HepG2 (cell line): ENCODE data around the gene RNF4. TPM values are rescaled to one million over a fixed set of nuclear protein-coding genes. Genes with fewer than 3 reads are reported as not detected.
A peak's percentile ranks its signal among the peaks of the same experiment; 100 is the strongest.

Experiments used
- ARNT2 ChIP-seq: sonication (generic); formaldehyde crosslinking; IDR thresholded peaks from 2 replicates; pipeline ENCODE4 v1.8.0; 2022; ENCODE audit warnings: mild to moderate bottlenecking, low read depth, missing genetic modification reagents, moderate library complexity
- E2F1 ChIP-seq: sonication (generic); formaldehyde crosslinking; IDR thresholded peaks from 2 replicates; pipeline ENCODE4 v1.5.0; 2020; ENCODE audit warnings: missing genetic modification reagents
- HES4 ChIP-seq: sonication (generic); formaldehyde crosslinking; IDR thresholded peaks from 2 replicates; pipeline ENCODE4 v1.9.0; 2021; ENCODE audit warnings: mild to moderate bottlenecking, missing genetic modification reagents, borderline replicate concordance
- MYPOP ChIP-seq: sonication (generic); formaldehyde crosslinking; IDR thresholded peaks from 2 replicates; pipeline ENCODE4 v1.8.1; 2023; ENCODE audit warnings: mild to moderate bottlenecking, moderate library complexity, missing genetic modification reagents
- NR2C2 ChIP-seq: sonication (generic); formaldehyde crosslinking; IDR thresholded peaks from 2 replicates; pipeline ENCODE4 v1.4.0; 2020; ENCODE audit warnings: missing genetic modification reagents, mild to moderate bottlenecking, moderate library complexity, borderline replicate concordance
- PHF8 ChIP-seq: sonication (generic); formaldehyde crosslinking; IDR thresholded peaks from 2 replicates; pipeline ENCODE4 v1.5.0; 2020; ENCODE audit warnings: missing genetic modification reagents
- RAD21 ChIP-seq: fragments of 450-650 bp; formaldehyde crosslinking; IDR thresholded peaks from 2 replicates; pipeline ENCODE4 v1.5.0; 2020; ENCODE audit warnings: mild to moderate bottlenecking
- RNF2 ChIP-seq: fragments of 450-650 bp; conservative IDR thresholded peaks from 2 replicates; pipeline ENCODE4 v1.6.1; 2016; ENCODE audit warnings: low read depth
- ZKSCAN1 ChIP-seq: fragments of 150-350 bp; IDR thresholded peaks from 2 replicates; pipeline ENCODE4 v1.6.1; 2014; ENCODE audit warnings: low read length
- ZNF282 ChIP-seq: fragments of 450-650 bp; IDR thresholded peaks from 2 replicates; pipeline ENCODE4 v1.6.1; 2018; ENCODE audit not compliant: partially characterized antibody
- ZNF552 ChIP-seq: sonication (generic); formaldehyde crosslinking; IDR thresholded peaks from 2 replicates; pipeline ENCODE4 v1.9.0; 2022; ENCODE audit warnings: missing genetic modification reagents, mild to moderate bottlenecking, borderline replicate concordance
- polyA plus RNA-seq, 8 experiments: library from polyadenylated mRNA; depleted of rRNA in 3 of 8; stranded (reverse) in 7 of 8; unstranded in 1 of 8; fragments of >200 nt; fragmentation: Illumina TruSeq in 4 of 8; extraction: Trizol in 4 of 8; gene quantifications; 2 replicates each; pipeline versions ENCODE4 v1.2.1 to v1.2.3, GENCODE V29; 2011 to 2016; ENCODE audit warnings: low read depth in 4 of 8, missing spikeins in 1 of 8, mixed read lengths in 1 of 8; ENCODE audit not compliant: insufficient read depth in 1 of 8
- total RNA-seq, 5 experiments: library from RNA; depleted of rRNA; stranded (reverse); fragments of >200 nt; fragmentation: Illumina TruSeq; extraction: Trizol; gene quantifications; 2 replicates each; pipeline ENCODE4 v1.2.3, GENCODE V29; 2016; ENCODE audit warnings: low read depth in 1 of 5
- TF ChIP-seq, protein P1 (sequence below): sonication (generic); formaldehyde crosslinking; IDR thresholded peaks from 2 replicates; pipeline ENCODE4 v1.4.0; 2020; ENCODE audit warnings: missing genetic modification reagents
- TF ChIP-seq, protein P2 (sequence below): sonication (generic); formaldehyde crosslinking; IDR thresholded peaks from 2 replicates; pipeline ENCODE4 v1.4.0; 2020; ENCODE audit warnings: missing genetic modification reagents
- TF ChIP-seq, protein P3 (sequence below): sonication (generic); formaldehyde crosslinking; IDR thresholded peaks from 2 replicates; pipeline ENCODE4 v1.9.0; 2021; ENCODE audit warnings: missing genetic modification reagents, borderline replicate concordance
- TF ChIP-seq, protein P4 (sequence below): sonication (generic); formaldehyde crosslinking; IDR thresholded peaks from 2 replicates; pipeline ENCODE4 v1.5.0; 2020; ENCODE audit warnings: mild to moderate bottlenecking, missing genetic modification reagents

The RNF4 gene
- total and polyA plus RNA-seq, 2 of the 13 experiments (the other 11 are each of a cell fraction or from before 2014, with no cell fraction given) = 38.1 to 45.1 TPM

- peak; percentile 51; the same call in 1 of the 2 replicates for TF ChIP-seq PHF8 (CRISPR knock-in tag)
- TF ChIP-seq MYPOP (CRISPR knock-in tag) = peak; percentile 78
- TF ChIP-seq, protein P1, sequence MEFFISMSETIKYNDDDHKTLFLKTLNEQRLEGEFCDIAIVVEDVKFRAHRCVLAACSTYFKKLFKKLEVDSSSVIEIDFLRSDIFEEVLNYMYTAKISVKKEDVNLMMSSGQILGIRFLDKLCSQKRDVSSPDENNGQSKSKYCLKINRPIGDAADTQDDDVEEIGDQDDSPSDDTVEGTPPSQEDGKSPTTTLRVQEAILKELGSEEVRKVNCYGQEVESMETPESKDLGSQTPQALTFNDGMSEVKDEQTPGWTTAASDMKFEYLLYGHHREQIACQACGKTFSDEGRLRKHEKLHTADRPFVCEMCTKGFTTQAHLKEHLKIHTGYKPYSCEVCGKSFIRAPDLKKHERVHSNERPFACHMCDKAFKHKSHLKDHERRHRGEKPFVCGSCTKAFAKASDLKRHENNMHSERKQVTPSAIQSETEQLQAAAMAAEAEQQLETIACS (CRISPR knock-in tag) = peak; percentile 77
- peak; percentile 79 for TF ChIP-seq RAD21 (CRISPR knock-in tag)
- peak; percentile 93 for TF ChIP-seq RNF2
- TF ChIP-seq, protein P2, sequence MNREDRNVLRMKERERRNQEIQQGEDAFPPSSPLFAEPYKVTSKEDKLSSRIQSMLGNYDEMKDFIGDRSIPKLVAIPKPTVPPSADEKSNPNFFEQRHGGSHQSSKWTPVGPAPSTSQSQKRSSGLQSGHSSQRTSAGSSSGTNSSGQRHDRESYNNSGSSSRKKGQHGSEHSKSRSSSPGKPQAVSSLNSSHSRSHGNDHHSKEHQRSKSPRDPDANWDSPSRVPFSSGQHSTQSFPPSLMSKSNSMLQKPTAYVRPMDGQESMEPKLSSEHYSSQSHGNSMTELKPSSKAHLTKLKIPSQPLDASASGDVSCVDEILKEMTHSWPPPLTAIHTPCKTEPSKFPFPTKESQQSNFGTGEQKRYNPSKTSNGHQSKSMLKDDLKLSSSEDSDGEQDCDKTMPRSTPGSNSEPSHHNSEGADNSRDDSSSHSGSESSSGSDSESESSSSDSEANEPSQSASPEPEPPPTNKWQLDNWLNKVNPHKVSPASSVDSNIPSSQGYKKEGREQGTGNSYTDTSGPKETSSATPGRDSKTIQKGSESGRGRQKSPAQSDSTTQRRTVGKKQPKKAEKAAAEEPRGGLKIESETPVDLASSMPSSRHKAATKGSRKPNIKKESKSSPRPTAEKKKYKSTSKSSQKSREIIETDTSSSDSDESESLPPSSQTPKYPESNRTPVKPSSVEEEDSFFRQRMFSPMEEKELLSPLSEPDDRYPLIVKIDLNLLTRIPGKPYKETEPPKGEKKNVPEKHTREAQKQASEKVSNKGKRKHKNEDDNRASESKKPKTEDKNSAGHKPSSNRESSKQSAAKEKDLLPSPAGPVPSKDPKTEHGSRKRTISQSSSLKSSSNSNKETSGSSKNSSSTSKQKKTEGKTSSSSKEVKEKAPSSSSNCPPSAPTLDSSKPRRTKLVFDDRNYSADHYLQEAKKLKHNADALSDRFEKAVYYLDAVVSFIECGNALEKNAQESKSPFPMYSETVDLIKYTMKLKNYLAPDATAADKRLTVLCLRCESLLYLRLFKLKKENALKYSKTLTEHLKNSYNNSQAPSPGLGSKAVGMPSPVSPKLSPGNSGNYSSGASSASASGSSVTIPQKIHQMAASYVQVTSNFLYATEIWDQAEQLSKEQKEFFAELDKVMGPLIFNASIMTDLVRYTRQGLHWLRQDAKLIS (CRISPR knock-in tag) = no peak
- peak; percentile 39; the same call in 1 of the 2 replicates for TF ChIP-seq E2F1 (CRISPR knock-in tag)
- TF ChIP-seq NR2C2 (CRISPR knock-in tag) = 0 out of 2 replicates have a peak, but pooled peaks have one; percentile 39
- TF ChIP-seq, protein P3, sequence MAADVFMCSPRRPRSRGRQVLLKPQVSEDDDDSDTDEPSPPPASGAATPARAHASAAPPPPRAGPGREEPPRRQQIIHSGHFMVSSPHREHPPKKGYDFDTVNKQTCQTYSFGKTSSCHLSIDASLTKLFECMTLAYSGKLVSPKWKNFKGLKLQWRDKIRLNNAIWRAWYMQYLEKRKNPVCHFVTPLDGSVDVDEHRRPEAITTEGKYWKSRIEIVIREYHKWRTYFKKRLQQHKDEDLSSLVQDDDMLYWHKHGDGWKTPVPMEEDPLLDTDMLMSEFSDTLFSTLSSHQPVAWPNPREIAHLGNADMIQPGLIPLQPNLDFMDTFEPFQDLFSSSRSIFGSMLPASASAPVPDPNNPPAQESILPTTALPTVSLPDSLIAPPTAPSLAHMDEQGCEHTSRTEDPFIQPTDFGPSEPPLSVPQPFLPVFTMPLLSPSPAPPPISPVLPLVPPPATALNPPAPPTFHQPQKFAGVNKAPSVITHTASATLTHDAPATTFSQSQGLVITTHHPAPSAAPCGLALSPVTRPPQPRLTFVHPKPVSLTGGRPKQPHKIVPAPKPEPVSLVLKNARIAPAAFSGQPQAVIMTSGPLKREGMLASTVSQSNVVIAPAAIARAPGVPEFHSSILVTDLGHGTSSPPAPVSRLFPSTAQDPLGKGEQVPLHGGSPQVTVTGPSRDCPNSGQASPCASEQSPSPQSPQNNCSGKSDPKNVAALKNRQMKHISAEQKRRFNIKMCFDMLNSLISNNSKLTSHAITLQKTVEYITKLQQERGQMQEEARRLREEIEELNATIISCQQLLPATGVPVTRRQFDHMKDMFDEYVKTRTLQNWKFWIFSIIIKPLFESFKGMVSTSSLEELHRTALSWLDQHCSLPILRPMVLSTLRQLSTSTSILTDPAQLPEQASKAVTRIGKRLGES (CRISPR knock-in tag) = peak; percentile 82; the same call in 1 of the 2 replicates
- TF ChIP-seq ZNF282 = no peak
- no peak for TF ChIP-seq ZKSCAN1
- TF ChIP-seq, protein P4, sequence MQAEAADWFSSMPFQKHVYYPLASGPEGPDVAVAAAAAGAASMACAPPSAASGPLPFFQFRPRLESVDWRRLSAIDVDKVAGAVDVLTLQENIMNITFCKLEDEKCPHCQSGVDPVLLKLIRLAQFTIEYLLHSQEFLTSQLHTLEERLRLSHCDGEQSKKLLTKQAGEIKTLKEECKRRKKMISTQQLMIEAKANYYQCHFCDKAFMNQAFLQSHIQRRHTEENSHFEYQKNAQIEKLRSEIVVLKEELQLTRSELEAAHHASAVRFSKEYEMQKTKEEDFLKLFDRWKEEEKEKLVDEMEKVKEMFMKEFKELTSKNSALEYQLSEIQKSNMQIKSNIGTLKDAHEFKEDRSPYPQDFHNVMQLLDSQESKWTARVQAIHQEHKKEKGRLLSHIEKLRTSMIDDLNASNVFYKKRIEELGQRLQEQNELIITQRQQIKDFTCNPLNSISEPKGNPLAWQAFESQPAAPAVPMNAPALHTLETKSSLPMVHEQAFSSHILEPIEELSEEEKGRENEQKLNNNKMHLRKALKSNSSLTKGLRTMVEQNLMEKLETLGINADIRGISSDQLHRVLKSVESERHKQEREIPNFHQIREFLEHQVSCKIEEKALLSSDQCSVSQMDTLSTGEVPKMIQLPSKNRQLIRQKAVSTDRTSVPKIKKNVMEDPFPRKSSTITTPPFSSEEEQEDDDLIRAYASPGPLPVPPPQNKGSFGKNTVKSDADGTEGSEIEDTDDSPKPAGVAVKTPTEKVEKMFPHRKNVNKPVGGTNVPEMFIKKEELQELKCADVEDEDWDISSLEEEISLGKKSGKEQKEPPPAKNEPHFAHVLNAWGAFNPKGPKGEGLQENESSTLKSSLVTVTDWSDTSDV = peak; percentile 53; the same call in 1 of the 2 replicates
- TF ChIP-seq ZNF552 (CRISPR knock-in tag) = no peak
- peak; percentile 86 for TF ChIP-seq HES4
- TF ChIP-seq ARNT2 (CRISPR knock-in tag) = peak; percentile 96
Observed at GRCh38 chr4:2462218-2462991, 6.5 kb upstream of the RNF4 start (continued).
